HEK293 (cell line): ENCODE data around the gene LDLRAD3.

Source experiments
- KLF1 ChIP-seq: fragments of 450-650 bp; formaldehyde crosslinking; IDR thresholded peaks from 2 replicates; pipeline ENCODE4 v1.5.1; 2016; ENCODE audit warnings: missing biosample characterization, missing genetic modification characterization
- KLF16 ChIP-seq: fragments of 450-650 bp; formaldehyde crosslinking; IDR thresholded peaks from 2 replicates; pipeline ENCODE4 v1.5.1; 2017; ENCODE audit warnings: missing biosample characterization, missing genetic modification characterization
- ZNF274 ChIP-seq, 2 experiments: fragments of 200-500 bp in 1 of 2; fragments of 450-650 bp in 1 of 2; sonication (Bioruptor generic) in 1 of 2; formaldehyde crosslinking in 1 of 2; IDR thresholded peaks; 2 replicates each; pipeline versions ENCODE4 v1.5.1 to v1.6.1; 2014 to 2016; ENCODE audit warnings: borderline replicate concordance in 1 of 2, inconsistent platforms in 1 of 2, low read length in 1 of 2, missing biosample characterization in 1 of 2, missing genetic modification characterization in 1 of 2
- ZNF530 ChIP-seq: fragments of 450-650 bp; formaldehyde crosslinking; IDR thresholded peaks from 2 replicates; pipeline ENCODE4 v1.5.1; 2016; ENCODE audit warnings: low read depth, missing biosample characterization, missing genetic modification characterization
- ZNF548 ChIP-seq: fragments of 450-650 bp; formaldehyde crosslinking; IDR thresholded peaks from 2 replicates; pipeline ENCODE4 v1.5.1; 2016; ENCODE audit warnings: missing biosample characterization, missing genetic modification characterization
- ZNF707 ChIP-seq: fragments of 450-650 bp; formaldehyde crosslinking; IDR thresholded peaks from 2 replicates; pipeline ENCODE4 v1.5.1; 2016; ENCODE audit warnings: missing biosample characterization, missing genetic modification characterization
- ZSCAN30 ChIP-seq: fragments of 450-650 bp; IDR thresholded peaks from 2 replicates; pipeline ENCODE4 v1.5.1; 2018; ENCODE audit warnings: missing biosample characterization, mild to moderate bottlenecking, missing genetic modification characterization, moderate library complexity
- ZXDB ChIP-seq: fragments of 450-650 bp; formaldehyde crosslinking; IDR thresholded peaks from 2 replicates; pipeline ENCODE4 v1.5.1; 2016; ENCODE audit warnings: missing biosample characterization, missing genetic modification characterization
- TF ChIP-seq, protein P1 (sequence below): fragments of 450-650 bp; formaldehyde crosslinking; IDR thresholded peaks from 2 replicates; pipeline ENCODE4 v1.5.1; 2016; ENCODE audit warnings: missing biosample characterization, missing genetic modification characterization
- TF ChIP-seq, protein P2 (sequence below): fragments of 450-650 bp; formaldehyde crosslinking; IDR thresholded peaks from 2 replicates; pipeline ENCODE4 v1.5.1; 2017; ENCODE audit warnings: missing biosample characterization, missing genetic modification characterization
- TF ChIP-seq, protein P3 (sequence below): fragments of 450-650 bp; formaldehyde crosslinking; IDR thresholded peaks from 2 replicates; pipeline ENCODE4 v1.5.1; 2016; ENCODE audit warnings: missing biosample characterization, missing genetic modification characterization
- TF ChIP-seq, protein P4 (sequence below): fragments of 450-650 bp; formaldehyde crosslinking; IDR thresholded peaks from 2 replicates; pipeline ENCODE4 v1.5.1; 2016; ENCODE audit warnings: missing biosample characterization, missing genetic modification characterization, low read depth

DNA sequence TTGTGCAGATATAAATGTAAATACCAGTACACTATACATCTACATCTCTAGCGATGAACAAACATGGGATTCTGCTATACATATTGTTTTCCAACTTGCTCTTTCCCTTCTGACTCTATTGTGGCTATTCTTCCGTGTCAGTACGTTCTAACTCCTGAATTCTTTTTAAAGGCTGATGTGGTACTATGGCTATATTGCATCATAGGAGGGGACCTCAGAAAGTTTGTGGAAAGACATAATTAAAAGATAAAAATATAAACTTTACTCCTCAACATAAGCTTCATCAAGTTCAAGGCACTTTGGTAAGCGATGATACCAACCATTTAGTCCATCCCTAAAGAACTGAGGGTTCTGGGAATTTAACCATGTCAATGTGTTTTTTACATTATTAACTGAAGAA is 72.8 kb downstream of the LDLRAD3 start:
- TF ChIP-seq, protein P1, sequence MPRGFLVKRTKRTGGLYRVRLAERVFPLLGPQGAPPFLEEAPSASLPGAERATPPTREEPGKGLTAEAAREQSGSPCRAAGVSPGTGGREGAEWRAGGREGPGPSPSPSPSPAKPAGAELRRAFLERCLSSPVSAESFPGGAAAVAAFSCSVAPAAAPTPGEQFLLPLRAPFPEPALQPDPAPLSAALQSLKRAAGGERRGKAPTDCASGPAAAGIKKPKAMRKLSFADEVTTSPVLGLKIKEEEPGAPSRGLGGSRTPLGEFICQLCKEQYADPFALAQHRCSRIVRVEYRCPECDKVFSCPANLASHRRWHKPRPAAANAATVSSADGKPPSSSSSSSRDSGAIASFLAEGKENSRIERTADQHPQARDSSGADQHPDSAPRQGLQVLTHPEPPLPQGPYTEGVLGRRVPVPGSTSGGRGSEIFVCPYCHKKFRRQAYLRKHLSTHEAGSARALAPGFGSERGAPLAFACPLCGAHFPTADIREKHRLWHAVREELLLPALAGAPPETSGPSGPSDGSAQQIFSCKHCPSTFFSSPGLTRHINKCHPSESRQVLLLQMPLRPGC (tag by site-specific recombination), result no peak
- TF ChIP-seq, protein P2, sequence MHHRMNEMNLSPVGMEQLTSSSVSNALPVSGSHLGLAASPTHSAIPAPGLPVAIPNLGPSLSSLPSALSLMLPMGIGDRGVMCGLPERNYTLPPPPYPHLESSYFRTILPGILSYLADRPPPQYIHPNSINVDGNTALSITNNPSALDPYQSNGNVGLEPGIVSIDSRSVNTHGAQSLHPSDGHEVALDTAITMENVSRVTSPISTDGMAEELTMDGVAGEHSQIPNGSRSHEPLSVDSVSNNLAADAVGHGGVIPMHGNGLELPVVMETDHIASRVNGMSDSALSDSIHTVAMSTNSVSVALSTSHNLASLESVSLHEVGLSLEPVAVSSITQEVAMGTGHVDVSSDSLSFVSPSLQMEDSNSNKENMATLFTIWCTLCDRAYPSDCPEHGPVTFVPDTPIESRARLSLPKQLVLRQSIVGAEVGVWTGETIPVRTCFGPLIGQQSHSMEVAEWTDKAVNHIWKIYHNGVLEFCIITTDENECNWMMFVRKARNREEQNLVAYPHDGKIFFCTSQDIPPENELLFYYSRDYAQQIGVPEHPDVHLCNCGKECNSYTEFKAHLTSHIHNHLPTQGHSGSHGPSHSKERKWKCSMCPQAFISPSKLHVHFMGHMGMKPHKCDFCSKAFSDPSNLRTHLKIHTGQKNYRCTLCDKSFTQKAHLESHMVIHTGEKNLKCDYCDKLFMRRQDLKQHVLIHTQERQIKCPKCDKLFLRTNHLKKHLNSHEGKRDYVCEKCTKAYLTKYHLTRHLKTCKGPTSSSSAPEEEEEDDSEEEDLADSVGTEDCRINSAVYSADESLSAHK (tag by site-specific recombination), result no peak
- TF ChIP-seq, protein P3, sequence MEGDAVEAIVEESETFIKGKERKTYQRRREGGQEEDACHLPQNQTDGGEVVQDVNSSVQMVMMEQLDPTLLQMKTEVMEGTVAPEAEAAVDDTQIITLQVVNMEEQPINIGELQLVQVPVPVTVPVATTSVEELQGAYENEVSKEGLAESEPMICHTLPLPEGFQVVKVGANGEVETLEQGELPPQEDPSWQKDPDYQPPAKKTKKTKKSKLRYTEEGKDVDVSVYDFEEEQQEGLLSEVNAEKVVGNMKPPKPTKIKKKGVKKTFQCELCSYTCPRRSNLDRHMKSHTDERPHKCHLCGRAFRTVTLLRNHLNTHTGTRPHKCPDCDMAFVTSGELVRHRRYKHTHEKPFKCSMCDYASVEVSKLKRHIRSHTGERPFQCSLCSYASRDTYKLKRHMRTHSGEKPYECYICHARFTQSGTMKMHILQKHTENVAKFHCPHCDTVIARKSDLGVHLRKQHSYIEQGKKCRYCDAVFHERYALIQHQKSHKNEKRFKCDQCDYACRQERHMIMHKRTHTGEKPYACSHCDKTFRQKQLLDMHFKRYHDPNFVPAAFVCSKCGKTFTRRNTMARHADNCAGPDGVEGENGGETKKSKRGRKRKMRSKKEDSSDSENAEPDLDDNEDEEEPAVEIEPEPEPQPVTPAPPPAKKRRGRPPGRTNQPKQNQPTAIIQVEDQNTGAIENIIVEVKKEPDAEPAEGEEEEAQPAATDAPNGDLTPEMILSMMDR (tag by site-specific recombination), result no peak
- TF ChIP-seq ZXDB (tag by site-specific recombination) (no peak), ZNF274 (IDR thresholded peaks at IDR 0.05; ENCODE audit: low read length) (no peak), ZNF274 (tag by site-specific recombination; IDR thresholded peaks at IDR 0.05; ENCODE audit: borderline replicate concordance) (no peak), KLF16 (tag by site-specific recombination) (no peak), ZNF707 (tag by site-specific recombination) (no peak), KLF1 (tag by site-specific recombination) (no peak), ZNF530 (tag by site-specific recombination) (no peak), ZSCAN30 (tag by site-specific recombination) (no peak), ZNF548 (tag by site-specific recombination) (no peak)
- TF ChIP-seq, protein P4, sequence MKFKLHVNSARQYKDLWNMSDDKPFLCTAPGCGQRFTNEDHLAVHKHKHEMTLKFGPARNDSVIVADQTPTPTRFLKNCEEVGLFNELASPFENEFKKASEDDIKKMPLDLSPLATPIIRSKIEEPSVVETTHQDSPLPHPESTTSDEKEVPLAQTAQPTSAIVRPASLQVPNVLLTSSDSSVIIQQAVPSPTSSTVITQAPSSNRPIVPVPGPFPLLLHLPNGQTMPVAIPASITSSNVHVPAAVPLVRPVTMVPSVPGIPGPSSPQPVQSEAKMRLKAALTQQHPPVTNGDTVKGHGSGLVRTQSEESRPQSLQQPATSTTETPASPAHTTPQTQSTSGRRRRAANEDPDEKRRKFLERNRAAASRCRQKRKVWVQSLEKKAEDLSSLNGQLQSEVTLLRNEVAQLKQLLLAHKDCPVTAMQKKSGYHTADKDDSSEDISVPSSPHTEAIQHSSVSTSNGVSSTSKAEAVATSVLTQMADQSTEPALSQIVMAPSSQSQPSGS (tag by site-specific recombination), result no peak
